Psoas muscle (tissue), 8 donors: Measurements from ENCODE around the gene CD69. TPM values are rescaled to one million over a fixed set of nuclear protein-coding genes. Genes with fewer than 3 reads are reported as not detected.

Source experiments
- ATAC-seq, 4 donors: fragments of 200-7000 bp; cut with Tn5 transposase; one replicate each; pipeline ENCODE4 v1.9.1; 2020; ENCODE audit warnings: moderate library complexity in 3 of 4, mild to moderate bottlenecking in 2 of 4
- DNase-seq, 2 donors: peaks; one replicate each; pipeline ENCODE4 v3.0.0-alpha.2; 2020
- H3K27ac ChIP-seq: fragments of 200-600 bp; one replicate; pipeline ENCODE4 v1.8.0; 2022
- H3K27me3 ChIP-seq, 3 donors: fragments of 200-600 bp in 1 of 3; one replicate each; pipeline versions ENCODE4 v1.6.1 to v1.8.0; 2013 to 2022; ENCODE audit warnings: low read length in 2 of 3, mild to moderate bottlenecking in 2 of 3, moderate library complexity in 1 of 3; ENCODE audit not compliant: insufficient read depth in 3 of 3
- H3K36me3 ChIP-seq, 2 donors: fragments of 200-600 bp in 1 of 2; one replicate each; pipeline versions ENCODE4 v1.6.1 to v1.8.0; 2013 to 2022; ENCODE audit warnings: low read depth in 1 of 2, mild to moderate bottlenecking in 1 of 2, moderate library complexity in 1 of 2; ENCODE audit not compliant: insufficient read depth in 1 of 2
- H3K4me1 ChIP-seq: fragments of 200-600 bp; one replicate; pipeline ENCODE4 v1.8.0; 2022
- H3K4me3 ChIP-seq: fragments of 200-600 bp; one replicate; pipeline ENCODE4 v1.8.0; 2022; ENCODE audit warnings: mild to moderate bottlenecking
- H3K9me3 ChIP-seq: fragments of 200-600 bp; one replicate; pipeline ENCODE4 v1.8.0; 2022
- WGBS, 3 donors: extraction: QIAGEN DNeasy Blood & Tissue Kit; methylation state at CpG; one replicate each; pipeline versions ENCODE4 v1.1.6 to v1.1.7; 2013; 5-methylcytosine and 5-hydroxymethylcytosine counted together
- intact Hi-C, 2 donors: fragments of 100-400 bp; cut with DNase I; formaldehyde crosslinking; loops; one replicate each; pipeline versions ENCODE4 v1.11.0 to v1.14.2; 2022
- polyA plus RNA-seq, 3 donors: library from polyadenylated mRNA; stranded (reverse); fragments of 200-250 nt; gene quantifications; one replicate each; pipeline ENCODE4 v1.2.3, GENCODE V29; 2013
- total RNA-seq, 4 donors: library from RNA; stranded (reverse); fragmentation: NEBNext Ultra II Directional in 2 of 4; extraction: Animal tissue kit (Norgen Biotek cat#: 25700) in 2 of 4; gene quantifications; one replicate each; pipeline versions ENCODE4 v1.2.1 to v1.2.4, GENCODE V29; 2021 to 2023
- TF ChIP-seq, protein P1 (sequence below): fragments of 200-600 bp; IDR thresholded peaks from one replicate; pipeline ENCODE4 v1.8.0; 2022; ENCODE audit warnings: antibody characterized with exemption
- donor health status: healthy with polysubstance abuse.
- donor health status: DM: no; HTN: no; CAD: no; lungs with moderate emphysema.
- donor health status: Bipolar disorder and iron deficiency.
- donor health status: healthy.
- donor health status: DM: yes; HTN: yes; CAD: no.
- donor health status: DM: no; HTN: no; CAD: no.
- donor health status: DM: no; HTN: no; CAD: no.
- donor health status: DM: yes; HTN: yes; CAD: no.

Gene CD69
- total and polyA plus RNA-seq, 7 donors: 0.13 to 1.1 (median 0.49) TPM

DNA sequence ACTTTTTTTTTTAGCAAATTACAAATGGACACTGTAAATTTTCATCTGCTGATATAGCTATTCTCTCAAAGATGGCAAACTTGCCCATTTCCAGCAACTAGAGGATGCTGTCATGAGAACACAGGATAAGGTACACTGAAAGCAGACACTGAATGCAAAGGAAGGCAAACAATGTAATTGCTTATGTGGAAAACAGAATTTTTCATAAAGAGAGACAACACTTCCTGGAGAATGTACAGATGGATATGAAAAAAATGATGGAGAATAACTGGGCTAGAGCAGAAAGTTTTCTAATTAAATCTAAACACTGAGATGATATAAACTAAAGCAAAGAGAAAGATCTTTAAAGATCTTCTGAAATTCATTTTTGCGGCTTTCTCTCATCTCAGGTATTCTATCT lies 581 bp downstream of the CD69 start:
- no peak overlapping the region for H3K27ac ChIP-seq
- TF ChIP-seq, protein P1, sequence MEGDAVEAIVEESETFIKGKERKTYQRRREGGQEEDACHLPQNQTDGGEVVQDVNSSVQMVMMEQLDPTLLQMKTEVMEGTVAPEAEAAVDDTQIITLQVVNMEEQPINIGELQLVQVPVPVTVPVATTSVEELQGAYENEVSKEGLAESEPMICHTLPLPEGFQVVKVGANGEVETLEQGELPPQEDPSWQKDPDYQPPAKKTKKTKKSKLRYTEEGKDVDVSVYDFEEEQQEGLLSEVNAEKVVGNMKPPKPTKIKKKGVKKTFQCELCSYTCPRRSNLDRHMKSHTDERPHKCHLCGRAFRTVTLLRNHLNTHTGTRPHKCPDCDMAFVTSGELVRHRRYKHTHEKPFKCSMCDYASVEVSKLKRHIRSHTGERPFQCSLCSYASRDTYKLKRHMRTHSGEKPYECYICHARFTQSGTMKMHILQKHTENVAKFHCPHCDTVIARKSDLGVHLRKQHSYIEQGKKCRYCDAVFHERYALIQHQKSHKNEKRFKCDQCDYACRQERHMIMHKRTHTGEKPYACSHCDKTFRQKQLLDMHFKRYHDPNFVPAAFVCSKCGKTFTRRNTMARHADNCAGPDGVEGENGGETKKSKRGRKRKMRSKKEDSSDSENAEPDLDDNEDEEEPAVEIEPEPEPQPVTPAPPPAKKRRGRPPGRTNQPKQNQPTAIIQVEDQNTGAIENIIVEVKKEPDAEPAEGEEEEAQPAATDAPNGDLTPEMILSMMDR: no peak
- 93 to 97% (median 94%) methylated on average over 1 of the region's 1 CpG for WGBS, 3 donors
- intact Hi-C loops: no loop called here
- H3K9me3 ChIP-seq: no peaks in the 10 kb centered on the region
- H3K4me1 ChIP-seq: no peaks in the 10 kb centered on the region
- no peak for ATAC-seq
- no peaks in the 10 kb centered on the region for H3K36me3 ChIP-seq
- no peak for DNase-seq
- H3K27me3 ChIP-seq: no peaks in the 10 kb centered on the region
- no peak overlapping the region for H3K4me3 ChIP-seq

DNA sequence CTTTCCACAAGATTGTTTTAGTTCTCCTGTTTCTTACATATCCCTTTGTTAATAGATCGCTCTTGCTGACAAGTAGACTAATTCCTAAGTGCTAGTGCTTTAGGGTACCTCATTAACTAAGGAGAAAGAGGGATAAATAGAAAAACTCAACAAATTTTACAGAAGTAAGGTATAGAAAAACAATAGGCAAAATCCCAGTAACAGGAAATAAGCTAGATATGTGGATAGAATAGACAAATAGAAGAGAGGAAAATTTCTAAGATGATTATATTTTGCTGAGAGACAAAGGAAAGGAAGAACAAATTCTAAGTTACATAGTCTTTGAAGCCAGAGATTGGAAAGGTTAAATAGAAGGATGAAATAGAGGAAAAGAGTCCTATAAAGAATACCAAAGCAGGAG lies 1.0 kb downstream of the CD69 start:
- DNase-seq (no peak), ATAC-seq (no peak)
- Histone ChIP-seq H3K27ac (no peak overlapping the region), H3K9me3 (no peaks in the 10 kb centered on the region), H3K4me3 (no peak overlapping the region), H3K27me3 (no peaks in the 10 kb centered on the region), H3K36me3 (no peaks in the 10 kb centered on the region), H3K4me1 (no peaks in the 10 kb centered on the region)
- intact Hi-C loops: no loop called here
- 76 to 94% (median 80%) methylated on average over 1 of the region's 1 CpG for WGBS, 3 donors
- TF ChIP-seq, protein P1: no peak

DNA sequence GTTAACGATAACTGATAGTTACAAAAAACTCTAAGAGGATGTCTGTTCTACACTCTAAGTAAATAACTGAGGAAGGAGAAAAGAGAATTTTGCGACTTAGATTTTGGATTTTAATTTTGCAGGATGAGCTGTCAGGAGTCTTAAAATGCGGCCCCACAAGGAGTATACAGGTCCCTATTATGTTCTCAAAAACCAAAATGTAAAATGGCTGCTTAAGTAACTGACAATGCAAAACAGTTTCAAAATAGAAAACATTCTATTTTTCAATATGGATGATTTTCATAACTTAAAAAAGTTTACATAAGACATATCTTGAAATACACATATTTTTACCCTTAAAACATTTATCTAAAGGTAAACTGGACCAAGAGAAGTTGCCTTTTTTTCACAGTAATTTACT lies 2.6 kb downstream of the CD69 start:
- 73 to 97% (median 93%) methylated on average over 3 of the region's 3 CpGs for WGBS, 3 donors
- ATAC-seq: no peak
- Histone ChIP-seq H3K27me3 (no peaks in the 10 kb centered on the region), H3K4me1 (no peaks in the 10 kb centered on the region), H3K4me3 (peak overlapping the region; percentile 25), H3K36me3 (no peaks in the 10 kb centered on the region), H3K9me3 (no peaks in the 10 kb centered on the region), H3K27ac (no peak overlapping the region)
- intact Hi-C loops: no loop called here
- DNase-seq: no peak
- TF ChIP-seq, protein P1: no peak

DNA sequence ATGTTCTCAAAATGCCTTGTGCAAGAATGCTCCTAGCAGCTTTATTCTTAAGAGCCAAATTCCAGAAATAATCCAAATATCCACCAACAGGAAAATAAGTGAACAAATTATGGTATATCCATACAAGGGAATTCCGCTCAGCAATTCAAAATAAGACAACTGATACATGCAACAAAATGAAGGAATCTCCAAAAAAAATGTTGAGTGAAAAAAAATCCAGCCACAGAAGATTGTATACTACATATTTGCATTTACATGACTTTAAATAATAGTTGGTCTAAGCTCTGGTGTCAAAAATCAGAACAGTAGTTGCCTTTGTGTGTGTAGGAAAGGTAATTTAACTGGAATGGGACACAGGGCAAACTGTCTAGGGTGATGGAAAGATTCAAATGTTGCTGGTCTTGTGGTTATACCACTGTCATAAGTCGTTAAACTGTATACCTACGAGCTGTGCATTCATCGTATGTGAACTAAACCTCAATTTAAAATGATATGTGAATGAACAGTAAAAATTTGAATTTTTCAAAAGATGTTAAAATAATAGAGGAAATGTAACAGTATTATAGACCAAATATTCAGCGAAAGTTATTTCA lies 3.2 kb downstream of the CD69 start:
- intact Hi-C loops: no loop called here
- no peak for DNase-seq
- Histone ChIP-seq H3K4me1 (no peaks in the 10 kb centered on the region), H3K4me3 (no peak overlapping the region), H3K36me3 (no peaks in the 10 kb centered on the region), H3K9me3 (no peaks in the 10 kb centered on the region), H3K27me3 (no peaks in the 10 kb centered on the region), H3K27ac (no peak overlapping the region)
- TF ChIP-seq, protein P1: no peak
- no peak for ATAC-seq
- 76 to 90% (median 79%) methylated on average over 5 of the region's 5 CpGs for WGBS, 3 donors

DNA sequence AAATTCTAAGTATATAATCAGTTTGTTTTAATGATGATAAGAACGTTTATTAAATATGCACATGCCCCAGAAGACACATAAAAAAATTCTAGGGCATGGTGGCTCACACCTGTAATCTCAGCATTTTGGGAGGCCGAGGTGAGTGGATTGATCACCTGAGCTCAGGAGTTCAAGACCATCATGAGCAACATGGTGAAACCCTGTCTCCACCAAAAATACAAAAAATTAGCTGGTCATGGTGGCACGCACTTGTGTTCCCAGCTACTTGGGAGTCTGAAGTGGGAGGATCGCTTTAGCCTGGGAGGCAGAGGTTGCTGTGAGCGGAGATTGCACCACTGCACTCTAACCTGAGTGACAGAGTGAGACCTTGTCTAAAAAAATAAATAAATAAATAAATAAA lies 4.0 kb downstream of the CD69 start:
- Histone ChIP-seq H3K9me3 (no peaks in the 10 kb centered on the region), H3K4me3 (no peak overlapping the region), H3K27me3 (no peaks in the 10 kb centered on the region), H3K36me3 (no peaks in the 10 kb centered on the region), H3K27ac (no peak overlapping the region), H3K4me1 (no peaks in the 10 kb centered on the region)
- no peak for DNase-seq
- WGBS, 3 donors: 91 to 93% (median 92%) methylated on average over 5 of the region's 5 CpGs
- TF ChIP-seq, protein P1: no peak
- ATAC-seq: no peak
- intact Hi-C loops: no loop called here
